Smooth muscle cell (in vitro differentiated cells): ENCODE results near the gene SPATS2. TPM values are rescaled to one million over a fixed set of nuclear protein-coding genes. Genes with fewer than 3 reads are reported as not detected.

Experiments used
- DNase-seq: peaks from one replicate; lab custom pipeline; 2025; ENCODE audit not compliant: unreplicated experiment; lab: John Stamatoyannopoulos, UW
- H2AFZ ChIP-seq: fragments of 200-600 bp; sonication (generic); 2 replicates; pipeline ENCODE4 v1.6.0; 2016; ENCODE audit warnings: antibody characterized with exemption, low read depth, mild to moderate bottlenecking
- H3F3A ChIP-seq: fragments of 200-600 bp; sonication (generic); 2 replicates; pipeline ENCODE4 v1.6.0; 2017; ENCODE audit warnings: antibody characterized with exemption, low read depth
- H3K27ac ChIP-seq: fragments of 200-600 bp; sonication (generic); 2 replicates; pipeline ENCODE4 v1.5.1; 2016; ENCODE audit warnings: low read depth, mild to moderate bottlenecking
- H3K27me3 ChIP-seq: fragments of 200-600 bp; sonication (generic); 2 replicates; pipeline ENCODE4 v1.6.1; 2016; ENCODE audit warnings: low read depth, mild to moderate bottlenecking
- H3K36me3 ChIP-seq: fragments of 200-600 bp; sonication (generic); 2 replicates; pipeline ENCODE4 v1.5.1; 2016; ENCODE audit warnings: low read depth
- H3K4me1 ChIP-seq: fragments of 200-600 bp; sonication (generic); 2 replicates; pipeline ENCODE4 v1.5.1; 2016; ENCODE audit warnings: low read depth
- H3K4me2 ChIP-seq: fragments of 200-600 bp; sonication (generic); 2 replicates; pipeline ENCODE4 v1.6.0; 2016; ENCODE audit warnings: mild to moderate bottlenecking
- H3K4me3 ChIP-seq: fragments of 200-600 bp; sonication (generic); 2 replicates; pipeline ENCODE4 v1.5.1; 2016; ENCODE audit warnings: mild to moderate bottlenecking
- H3K79me2 ChIP-seq: fragments of 200-600 bp; sonication (generic); 2 replicates; pipeline ENCODE4 v1.6.0; 2016; ENCODE audit warnings: low read depth, mild to moderate bottlenecking
- H3K9ac ChIP-seq: fragments of 200-600 bp; sonication (generic); 2 replicates; pipeline ENCODE4 v1.6.0; 2016; ENCODE audit warnings: low read depth
- H3K9me3 ChIP-seq: fragments of 200-600 bp; sonication (generic); replicated peaks from 2 replicates; pipeline ENCODE4 v1.5.1; 2016; ENCODE audit warnings: low read depth
- H4K20me1 ChIP-seq: fragments of 200-600 bp; sonication (generic); 2 replicates; pipeline ENCODE4 v1.6.0; 2016; ENCODE audit warnings: low read depth
- WGBS: methylation state at CpG from one replicate; pipeline ENCODE4 v1.1.7; 2016; ENCODE audit warnings: low lambda C conversion rate; 5-methylcytosine and 5-hydroxymethylcytosine counted together
- polyA plus RNA-seq: library from polyadenylated mRNA; unstranded; fragments of >200 nt; fragmentation: Nextera tagmentation; extraction: Ambion mirVana; gene quantifications from 2 replicates; pipeline ENCODE4 v1.2.1, GENCODE V29; 2016
- total RNA-seq: library from RNA; depleted of rRNA; stranded (reverse); fragments of >200 nt; gene quantifications from 2 replicates; pipeline ENCODE4 v1.2.3, GENCODE V29; 2014
- TF ChIP-seq, protein P1 (sequence below): fragments of 200-600 bp; sonication (generic); IDR thresholded peaks from 2 replicates; pipeline ENCODE4 v1.5.1; 2017; ENCODE audit warnings: borderline replicate concordance, mild to moderate bottlenecking, antibody characterized with exemption; ENCODE audit not compliant: insufficient read depth, poor library complexity, severe bottlenecking

Gene SPATS2
- total and polyA plus RNA-seq, 2 experiments from 2014 or later, result 33.6 to 35.6 TPM

DNA sequence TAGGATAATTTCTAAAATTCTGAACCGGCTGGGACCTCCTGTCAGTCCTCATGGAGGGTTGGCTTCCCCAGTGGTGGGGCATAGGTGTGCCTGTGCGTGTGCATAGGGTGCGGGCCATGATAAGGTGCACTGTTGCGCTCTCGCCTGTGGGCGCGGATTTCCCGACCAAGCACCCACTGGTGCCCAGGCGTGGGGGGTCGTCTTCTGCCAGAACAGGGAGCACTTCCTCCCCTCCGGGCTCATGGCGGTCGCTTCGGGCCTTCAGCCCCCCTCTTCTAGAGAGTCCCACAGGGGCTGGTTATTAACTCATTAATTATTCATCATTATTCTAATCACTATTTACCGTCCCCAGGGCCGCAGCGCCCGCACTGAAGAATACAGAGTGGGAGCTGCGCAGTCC is 33.0 kb upstream of the SPATS2 start:
- Histone ChIP-seq H3K27me3 (peaks cover 70% of the 10 kb centered on the region), H3K4me2 (no peak overlapping the region), H3F3A (no peaks in the 10 kb centered on the region), H3K36me3 (no peaks in the 10 kb centered on the region), H3K4me1 (peaks cover 3% of the 10 kb centered on the region), H3K4me3 (no peak overlapping the region), H2AFZ (no peak overlapping the region), H3K9ac (no peak overlapping the region), H4K20me1 (no peaks in the 10 kb centered on the region), H3K79me2 (no peaks in the 10 kb centered on the region), H3K9me3 (no peaks in the 10 kb centered on the region), H3K27ac (no peak overlapping the region)
- DNase-seq, result no peak
- TF ChIP-seq, protein P1, sequence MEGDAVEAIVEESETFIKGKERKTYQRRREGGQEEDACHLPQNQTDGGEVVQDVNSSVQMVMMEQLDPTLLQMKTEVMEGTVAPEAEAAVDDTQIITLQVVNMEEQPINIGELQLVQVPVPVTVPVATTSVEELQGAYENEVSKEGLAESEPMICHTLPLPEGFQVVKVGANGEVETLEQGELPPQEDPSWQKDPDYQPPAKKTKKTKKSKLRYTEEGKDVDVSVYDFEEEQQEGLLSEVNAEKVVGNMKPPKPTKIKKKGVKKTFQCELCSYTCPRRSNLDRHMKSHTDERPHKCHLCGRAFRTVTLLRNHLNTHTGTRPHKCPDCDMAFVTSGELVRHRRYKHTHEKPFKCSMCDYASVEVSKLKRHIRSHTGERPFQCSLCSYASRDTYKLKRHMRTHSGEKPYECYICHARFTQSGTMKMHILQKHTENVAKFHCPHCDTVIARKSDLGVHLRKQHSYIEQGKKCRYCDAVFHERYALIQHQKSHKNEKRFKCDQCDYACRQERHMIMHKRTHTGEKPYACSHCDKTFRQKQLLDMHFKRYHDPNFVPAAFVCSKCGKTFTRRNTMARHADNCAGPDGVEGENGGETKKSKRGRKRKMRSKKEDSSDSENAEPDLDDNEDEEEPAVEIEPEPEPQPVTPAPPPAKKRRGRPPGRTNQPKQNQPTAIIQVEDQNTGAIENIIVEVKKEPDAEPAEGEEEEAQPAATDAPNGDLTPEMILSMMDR, result no peak
- 94% methylated on average over 19 of the region's 19 CpGs for WGBS

DNA sequence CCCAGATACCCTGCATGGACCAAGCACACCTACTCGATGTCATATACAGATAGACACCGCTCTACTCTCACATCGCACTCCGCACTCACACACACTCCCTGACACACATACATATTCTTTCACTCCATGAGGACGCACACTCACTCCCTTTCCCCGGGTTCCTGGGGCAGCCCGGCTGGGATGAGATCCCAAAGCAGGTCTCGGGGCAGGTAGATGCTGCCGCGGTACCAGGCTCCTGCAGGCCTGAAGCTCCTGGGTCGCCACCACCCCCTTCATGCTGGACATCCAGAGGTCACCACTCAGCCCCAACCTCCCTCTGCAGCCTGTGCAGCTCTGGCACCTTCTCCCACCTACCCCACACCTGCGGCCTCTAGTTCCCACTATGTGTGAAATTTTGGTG is 32.6 kb upstream of the SPATS2 start:
- H3F3A ChIP-seq, result no peaks in the 10 kb centered on the region
- H3K9ac ChIP-seq, result no peak overlapping the region
- no peak overlapping the region for H3K27ac ChIP-seq
- WGBS, result 89% methylated on average over 12 of the region's 12 CpGs
- peaks cover 74% of the 10 kb centered on the region for H3K27me3 ChIP-seq
- no peak overlapping the region for H2AFZ ChIP-seq
- H4K20me1 ChIP-seq, result no peaks in the 10 kb centered on the region
- no peaks in the 10 kb centered on the region for H3K79me2 ChIP-seq
- no peaks in the 10 kb centered on the region for H3K36me3 ChIP-seq
- H3K4me2 ChIP-seq, result no peak overlapping the region
- H3K9me3 ChIP-seq, result no peaks in the 10 kb centered on the region
- no peak overlapping the region for H3K4me3 ChIP-seq
- TF ChIP-seq, protein P1, result no peak
- H3K4me1 ChIP-seq, result peaks cover 3% of the 10 kb centered on the region
- no peak for DNase-seq

DNA sequence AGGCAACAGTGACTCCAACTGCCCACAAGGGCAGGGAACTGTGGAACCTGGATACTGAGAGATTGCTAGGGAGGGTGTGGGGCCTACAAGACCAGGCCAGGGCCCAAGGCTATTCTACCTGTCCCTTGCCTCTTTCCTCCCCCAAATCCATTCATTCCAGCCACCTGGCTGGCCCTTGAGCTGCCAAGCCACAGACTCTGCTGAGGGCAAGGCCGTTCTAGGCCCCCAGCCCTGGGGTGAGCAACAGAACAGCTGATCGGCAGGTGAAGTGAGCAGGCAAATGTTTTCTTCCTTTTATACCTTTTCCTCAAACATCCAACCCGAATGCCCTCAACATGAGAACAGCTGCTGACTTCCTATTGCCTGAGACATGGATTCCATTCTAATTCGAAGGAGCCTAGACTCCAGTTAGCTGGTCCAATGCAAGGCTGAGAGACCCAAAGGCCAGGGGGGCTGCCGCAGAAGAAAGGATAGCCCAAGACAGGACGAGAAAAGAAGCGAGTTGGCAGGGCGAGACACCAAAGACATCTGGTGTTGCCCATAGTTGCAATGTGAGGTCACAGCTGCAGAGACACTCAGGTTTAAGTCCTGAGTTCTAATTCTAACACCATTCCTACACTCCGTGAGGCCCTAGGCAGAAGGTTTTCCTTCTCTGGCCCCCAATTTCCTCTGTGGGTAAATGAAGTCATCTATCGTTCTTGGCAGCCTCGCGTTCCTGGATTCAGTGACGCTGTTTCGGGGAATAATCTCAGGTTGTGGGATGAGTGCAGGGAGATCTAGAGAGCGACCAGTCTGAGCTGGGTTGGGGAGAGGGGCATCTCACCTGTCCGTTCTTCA is 31.9 kb upstream of the SPATS2 start:
- DNase-seq, result no peak
- WGBS, result 76% methylated on average over 16 of the region's 16 CpGs
- Histone ChIP-seq H3K9ac (no peak overlapping the region), H3K36me3 (no peaks in the 10 kb centered on the region), H3K9me3 (no peaks in the 10 kb centered on the region), H3K4me3 (no peak overlapping the region), H3K27ac (no peak overlapping the region), H2AFZ (no peak overlapping the region), H4K20me1 (no peaks in the 10 kb centered on the region), H3K79me2 (no peaks in the 10 kb centered on the region), H3K4me2 (no peak overlapping the region), H3K27me3 (peaks cover 81% of the 10 kb centered on the region), H3F3A (no peaks in the 10 kb centered on the region), H3K4me1 (peaks cover 3% of the 10 kb centered on the region)
- TF ChIP-seq, protein P1, result no peak
